K562 treated with DMSO at 1 percent for 48 hours (cell line): ENCODE measurements around the gene STX5. TPM values are rescaled to one million over a fixed set of nuclear protein-coding genes. Genes with fewer than 3 reads are reported as not detected.

Source experiments
- total RNA-seq: library from RNA; unstranded; fragments of 300-600 nt; gene quantifications from 2 replicates; pipeline ENCODE4 v1.2.3, GENCODE V29; 2022; ENCODE audit warnings: low replicate concordance; ENCODE audit errors: extremely low read depth

Gene STX5
- 493 TPM in 1 of 2 replicates, not detected in the other for total RNA-seq

GRCh38 chr11:62831520-62832335 is at the start of gene STX5:
STX5 (minus strand) TSS chr11:62832051; CDS start chr11:62831243, 808 bp downstream.

GRCh38 chr11:62880803-62881578 is 49.1 kb upstream of the STX5 start, which contains the start of gene SLC3A2:
SLC3A2 (plus strand) TSS chr11:62880896; CDS start chr11:62881024, 128 bp downstream.

GRCh38 chr11:62839050-62839945 is 7.4 kb upstream of the STX5 start, which contains the start of gene WDR74:
WDR74 (minus strand) TSS chr11:62839590; CDS start chr11:62839570, 20 bp downstream.

GRCh38 chr11:62832336-62833234 is 734 bp upstream of the STX5 start, which contains the start of gene TEX54:
TEX54 (minus strand) TSS chr11:62832841.

GRCh38 chr11:62805076-62805892 is 26.6 kb downstream of the STX5 start, which contains the start of gene NXF1:
NXF1 (minus strand) TSS chr11:62805440; CDS start chr11:62805356, 84 bp downstream.

GRCh38 chr11:62791501-62792201 is 40.2 kb downstream of the STX5 start, which contains the start of gene TMEM223:
TMEM223 (minus strand) TSS chr11:62792006; CDS start chr11:62791994, 12 bp downstream.

GRCh38 chr11:62787005-62787759 is 44.7 kb downstream of the STX5 start, which contains the start of gene TMEM179B:
TMEM179B (plus strand) TSS chr11:62787402; CDS start chr11:62787432, 30 bp downstream.

GRCh38 chr11:62771144-62772021 is 60.5 kb downstream of the STX5 start, which contains the start of gene TAF6L:
TAF6L (plus strand) TSS chr11:62771396; CDS start chr11:62775784, 4,388 bp downstream.

Other genes starting within 250 kb of the STX5 start
- not detected in 2 replicates for gene TUT1, start 240.5 kb downstream of the STX5 start, total RNA-seq
- not detected in 2 replicates for gene MTA2, start 230.2 kb downstream of the STX5 start, total RNA-seq
- gene EML3, start 219.3 kb downstream of the STX5 start, total RNA-seq: not detected in 2 replicates
- not detected in 2 replicates for gene ROM1, start 218.8 kb downstream of the STX5 start, total RNA-seq
- not detected in 2 replicates for gene B3GAT3, start 210.1 kb downstream of the STX5 start, total RNA-seq
- 252 TPM in 1 of 2 replicates, not detected in the other for gene GANAB, start 185.4 kb downstream of the STX5 start, total RNA-seq
- gene INTS5, start 178.7 kb downstream of the STX5 start, total RNA-seq: not detected in 2 replicates
- gene C11orf98, start 166.8 kb downstream of the STX5 start, total RNA-seq: not detected in 2 replicates
- gene CSKMT, start 166.7 kb downstream of the STX5 start, total RNA-seq: not detected in 2 replicates
- not detected in 2 replicates for gene UQCC3, start 160.4 kb downstream of the STX5 start, total RNA-seq
- gene LBHD1, start 159.8 kb downstream of the STX5 start, total RNA-seq: not detected in 2 replicates
- 582 TPM in 1 of 2 replicates, not detected in the other for gene UBXN1, start 153.0 kb downstream of the STX5 start, total RNA-seq
- not detected in 2 replicates for gene LRRN4CL, start 142.5 kb downstream of the STX5 start, total RNA-seq
- not detected in 2 replicates for gene BSCL2, start 124.6 kb downstream of the STX5 start, total RNA-seq
- not detected in 2 replicates for gene GNG3, start 124.4 kb downstream of the STX5 start, total RNA-seq
- gene HNRNPUL2, start 104.6 kb downstream of the STX5 start, total RNA-seq: not detected in 2 replicates
- gene TTC9C, start 103.6 kb downstream of the STX5 start, total RNA-seq: not detected in 2 replicates
- gene ZBTB3, start 77.9 kb downstream of the STX5 start, total RNA-seq: not detected in 2 replicates
- gene POLR2G, start 70.5 kb downstream of the STX5 start, total RNA-seq: not detected in 2 replicates
- not detected in 2 replicates for gene TAF6L, start 60.7 kb downstream of the STX5 start, total RNA-seq
- gene TMEM179B, start 44.6 kb downstream of the STX5 start, total RNA-seq: not detected in 2 replicates
- gene TMEM223, start 40.0 kb downstream of the STX5 start, total RNA-seq: not detected in 2 replicates
- gene NXF1, start 26.6 kb downstream of the STX5 start, total RNA-seq: not detected in 2 replicates
- not detected in 2 replicates for gene TEX54, start 790 bp upstream of the STX5 start, total RNA-seq
- not detected in 2 replicates for gene WDR74, start 7.5 kb upstream of the STX5 start, total RNA-seq
- 454 and 648 TPM in 2 replicates for gene SLC3A2, start 48.8 kb upstream of the STX5 start, total RNA-seq
- not detected in 2 replicates for gene CHRM1, start 89.3 kb upstream of the STX5 start, total RNA-seq
- not detected in 2 replicates for gene SLC22A6, start 152.9 kb upstream of the STX5 start, total RNA-seq
- not detected in 2 replicates for gene SLC22A8, start 183.8 kb upstream of the STX5 start, total RNA-seq